ENCODE measurements around the gene SIK2.

The SIK2 gene

DNA sequence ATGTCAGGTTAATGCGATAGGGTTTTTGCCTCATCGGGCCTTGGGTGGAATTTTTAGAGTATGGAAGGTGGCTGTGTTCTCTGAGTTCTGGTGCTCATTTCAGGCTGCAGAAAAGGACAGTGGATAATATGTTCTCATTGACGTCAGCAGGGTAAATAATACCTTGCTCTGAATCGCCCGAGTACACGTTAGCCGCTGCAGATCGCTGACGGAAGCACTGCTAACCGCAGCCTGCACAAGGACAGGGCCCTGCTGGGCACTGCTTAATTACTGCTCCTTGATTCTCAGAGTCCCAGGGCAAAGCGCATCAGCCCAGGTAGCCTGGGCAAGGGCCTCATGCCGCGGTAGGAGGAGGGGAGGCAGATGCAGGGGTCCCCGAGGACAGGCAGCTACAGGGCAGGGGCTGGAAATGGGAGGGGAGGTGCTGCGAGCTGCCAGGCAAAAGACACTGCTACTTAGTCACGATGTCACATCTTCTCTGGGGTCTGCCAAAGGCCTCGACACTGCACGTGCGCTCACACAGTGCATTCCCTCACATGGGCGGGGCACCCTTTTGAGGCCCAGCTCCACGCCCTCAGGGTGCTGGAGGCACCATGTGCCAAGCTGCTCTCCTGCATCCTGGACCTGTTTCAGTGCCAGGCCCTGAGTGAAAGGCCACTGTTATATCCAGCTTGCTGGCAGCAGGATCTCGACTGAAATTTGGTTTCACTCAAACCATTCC lies 128.8 kb downstream of the SIK2 start:
- no peak for DNase-seq (ENCODE audit: low read depth)

DNA sequence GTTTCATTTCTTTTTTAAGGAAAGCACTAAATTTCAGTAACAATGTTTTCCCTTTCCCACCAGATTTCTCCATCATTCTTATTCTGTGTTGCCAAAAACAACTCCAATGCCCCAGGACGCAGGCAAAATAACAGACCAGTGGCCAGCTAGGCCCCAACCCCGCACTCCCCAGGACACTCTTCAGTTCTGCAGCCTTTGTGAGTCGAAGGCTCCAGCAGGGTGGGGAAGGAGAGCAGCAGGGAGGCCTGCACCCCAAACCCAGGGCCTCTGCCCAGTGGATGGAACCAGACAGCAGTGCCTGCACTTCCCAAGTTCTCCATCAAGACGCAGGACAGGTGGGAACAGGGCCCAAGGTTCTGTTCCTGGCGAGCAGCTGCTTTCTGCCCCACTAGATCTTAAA lies 129.6 kb downstream of the SIK2 start:
- no peak for DNase-seq (ENCODE audit: low read depth)

DNA sequence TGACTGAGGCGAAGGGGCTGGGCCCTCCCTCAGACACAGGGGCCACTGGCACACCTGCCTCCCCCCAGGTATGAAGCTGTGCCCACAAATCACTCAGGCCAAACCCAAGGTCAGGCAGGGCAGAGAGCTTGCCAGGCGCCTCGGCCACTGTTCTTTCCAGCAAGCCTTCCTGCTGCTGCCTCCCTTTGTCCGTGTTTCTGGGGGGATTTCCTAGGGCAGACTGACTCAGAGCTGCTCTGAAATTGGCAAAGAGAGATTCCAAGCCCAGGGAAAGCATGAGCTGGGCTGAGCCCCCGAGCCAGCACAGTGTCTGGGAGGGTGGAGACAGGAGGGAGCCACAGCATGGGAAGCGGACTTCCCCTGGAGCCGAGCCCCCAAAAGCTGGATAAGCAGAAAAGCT lies 130.8 kb downstream of the SIK2 start:
- no peak for DNase-seq (ENCODE audit: low read depth)

DNA sequence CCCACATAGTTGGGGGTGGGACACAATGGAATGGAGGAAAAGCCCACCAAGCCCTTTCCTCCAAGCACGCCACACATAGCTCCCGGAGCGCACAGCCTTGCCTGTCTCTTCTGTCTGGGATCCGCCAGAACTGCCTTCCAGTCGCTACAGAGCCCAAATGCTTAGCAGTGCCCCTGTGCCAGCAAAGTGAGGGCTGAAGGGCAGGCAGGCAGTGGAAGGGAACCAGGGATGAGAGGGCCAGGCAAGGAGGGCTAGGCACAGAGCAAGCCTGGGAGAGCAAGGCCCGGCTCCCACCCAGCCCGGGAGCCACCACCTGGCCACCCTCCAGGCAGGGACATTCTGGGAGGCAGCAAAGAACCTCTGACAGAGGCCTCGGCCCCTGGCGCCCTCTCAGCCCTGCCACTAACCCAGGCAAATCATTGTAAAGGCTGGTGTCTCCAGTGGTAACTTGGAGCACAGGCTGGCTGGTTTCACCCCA lies 131.4 kb downstream of the SIK2 start:
- DNase-seq (ENCODE audit: low read depth): no peak

DNA sequence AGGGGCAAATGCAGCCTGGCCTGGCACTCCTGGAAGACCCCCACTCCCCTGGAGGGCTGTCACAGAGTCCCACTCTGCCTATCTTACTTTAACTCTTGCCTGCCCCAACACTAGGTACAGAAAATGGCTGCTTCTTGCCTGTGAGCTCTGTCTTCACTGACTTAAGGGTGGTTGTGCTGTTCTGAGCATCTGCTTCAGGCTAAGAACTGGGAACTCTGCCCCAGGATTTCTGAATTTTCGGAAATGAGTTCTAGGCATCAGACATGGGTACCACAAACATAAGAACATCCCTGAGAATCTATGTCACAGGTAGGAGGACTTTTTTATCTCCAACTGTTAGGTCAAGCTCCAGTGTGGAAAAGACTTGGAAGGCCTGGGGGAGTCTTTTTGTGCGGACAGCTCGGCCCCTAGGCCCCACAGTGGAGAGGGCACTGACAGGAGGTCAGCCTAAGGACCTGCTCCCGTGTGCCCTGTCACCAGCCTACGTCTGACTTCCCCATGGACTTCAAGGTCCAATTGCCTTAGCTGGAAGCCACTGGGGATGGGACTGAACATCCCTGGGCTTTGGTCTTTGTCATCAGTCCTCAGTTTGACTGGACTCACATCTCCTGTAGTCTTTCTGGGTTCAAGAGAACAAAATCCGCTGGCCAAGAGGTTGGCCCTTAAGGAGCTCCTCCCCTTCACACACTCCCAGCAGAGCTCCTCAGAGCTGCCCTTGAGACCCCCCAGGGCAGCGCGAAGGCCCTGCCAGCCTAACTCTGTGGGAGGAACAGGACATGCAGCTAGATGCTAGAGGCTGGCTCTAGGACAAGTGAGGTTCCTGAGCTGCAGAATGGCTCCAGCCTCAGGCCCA lies 132.1 kb downstream of the SIK2 start:
- DNase-seq (ENCODE audit: low read depth): no peak

DNA sequence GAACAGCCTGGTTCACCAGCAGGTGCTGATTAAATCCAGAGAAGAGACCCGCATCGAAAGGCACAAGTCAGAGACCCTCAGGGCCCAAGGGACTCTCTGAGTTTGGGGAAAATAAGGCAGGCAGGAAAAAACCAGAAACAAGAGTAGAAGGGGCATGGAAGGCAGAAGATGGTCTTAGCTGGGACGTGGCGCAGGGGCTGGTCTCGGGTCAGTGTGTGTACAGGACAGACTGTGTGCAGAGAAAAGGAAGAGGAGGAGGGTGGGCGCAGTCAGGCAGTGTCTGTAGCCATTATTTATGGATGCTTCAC lies 132.7 kb downstream of the SIK2 start:
- no peak for DNase-seq (ENCODE audit: low read depth)

DNA sequence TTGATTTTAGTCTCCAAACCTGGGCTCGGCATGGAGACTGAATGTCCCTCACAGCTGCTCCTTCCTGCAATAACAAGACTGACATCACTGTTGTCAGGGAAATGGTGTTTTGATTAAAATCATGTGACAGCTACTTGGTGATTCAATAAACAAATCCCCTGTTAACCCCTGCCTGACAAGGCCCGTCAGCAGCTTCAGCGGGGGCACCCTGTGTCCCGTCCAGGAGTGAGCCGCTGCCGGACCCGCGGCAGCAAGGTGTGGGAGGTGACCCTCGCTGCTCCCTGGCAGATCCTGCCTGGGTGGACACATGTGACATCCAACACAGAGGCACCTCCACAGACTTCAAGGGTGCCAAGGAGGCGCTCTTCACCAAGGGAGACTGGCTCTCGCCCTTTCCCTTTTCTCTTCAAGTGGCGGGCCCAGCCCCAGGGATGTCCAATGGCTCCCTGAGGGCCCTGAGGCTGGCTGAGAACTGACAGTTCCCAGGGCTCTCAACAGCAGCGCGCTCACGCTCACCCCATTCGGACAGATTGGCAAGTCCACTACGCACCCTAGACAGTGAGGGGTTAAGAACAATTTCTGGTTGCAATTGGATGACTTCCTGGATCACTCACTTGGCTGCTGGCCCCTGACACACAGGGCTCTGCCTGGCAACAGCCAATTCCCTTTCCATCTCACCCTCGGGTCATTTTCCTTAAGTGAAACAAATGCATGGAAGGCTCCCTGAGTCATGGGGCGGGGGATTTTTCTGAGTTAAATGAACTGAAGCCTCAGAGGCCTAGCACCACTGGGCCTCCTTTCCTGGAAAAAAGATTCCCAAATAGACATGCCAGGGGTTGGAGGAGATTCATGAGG lies 133.2 kb downstream of the SIK2 start:
- no peak for DNase-seq (ENCODE audit: low read depth)

DNA sequence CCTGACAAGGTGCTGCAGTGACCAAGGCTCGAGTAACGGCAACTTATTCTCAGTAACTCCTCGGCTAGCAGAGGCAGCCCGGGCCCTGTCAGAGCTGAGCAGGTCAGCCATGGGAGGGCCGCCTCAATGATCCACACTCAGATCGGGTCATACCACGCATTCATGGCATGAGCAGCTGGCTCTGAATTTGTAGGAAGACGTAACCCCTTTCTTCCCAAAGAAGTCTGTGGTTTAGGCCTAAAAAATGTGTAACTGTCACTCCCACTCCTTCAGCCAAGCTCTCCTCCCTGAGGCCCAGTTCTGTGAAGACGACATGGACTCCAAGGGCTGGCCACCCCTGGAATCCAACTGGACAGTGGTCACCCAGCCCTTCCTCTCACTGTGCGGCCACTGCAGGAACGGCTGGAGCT lies 133.9 kb downstream of the SIK2 start:
- DNase-seq (ENCODE audit: low read depth): no peak

DNA sequence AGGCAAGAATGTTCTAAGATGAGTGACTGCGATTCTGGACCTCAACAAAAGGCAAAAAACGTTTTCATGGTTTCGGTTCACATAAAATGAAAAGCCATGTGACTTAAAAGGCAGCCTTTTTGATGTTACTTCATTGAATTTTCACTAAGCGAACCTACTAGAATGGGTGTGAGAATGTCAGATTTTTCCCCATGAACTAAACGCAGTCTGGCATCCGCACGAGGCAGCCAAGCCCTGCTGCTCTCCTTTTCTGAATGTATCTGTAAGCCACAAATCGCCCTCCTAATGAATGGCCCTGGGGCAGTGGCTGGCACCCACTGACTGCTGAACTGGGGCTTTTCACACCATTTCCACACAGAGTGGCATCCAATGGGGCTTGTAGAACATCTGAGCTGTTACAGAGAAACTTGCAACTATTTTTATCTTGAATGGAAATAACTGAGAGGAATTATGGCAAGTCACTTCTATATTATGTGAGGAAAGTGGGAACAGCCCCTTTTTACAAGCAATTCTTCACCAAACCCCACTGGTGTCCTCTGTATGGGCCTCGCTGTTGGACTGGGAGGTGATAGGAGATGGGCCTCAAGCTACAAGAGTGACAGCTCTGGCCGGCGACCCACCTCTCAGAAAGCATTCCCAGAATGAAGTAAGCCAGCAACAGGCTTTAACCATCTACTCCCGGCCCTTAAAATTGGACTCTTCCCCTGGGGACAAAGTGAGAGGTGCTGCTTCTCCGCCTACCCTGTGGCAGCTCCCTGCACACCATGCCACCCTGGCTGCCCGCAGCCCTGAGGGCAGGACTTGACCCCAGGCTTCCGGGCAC lies 134.6 kb downstream of the SIK2 start:
- DNase-seq (ENCODE audit: low read depth): no peak

DNA sequence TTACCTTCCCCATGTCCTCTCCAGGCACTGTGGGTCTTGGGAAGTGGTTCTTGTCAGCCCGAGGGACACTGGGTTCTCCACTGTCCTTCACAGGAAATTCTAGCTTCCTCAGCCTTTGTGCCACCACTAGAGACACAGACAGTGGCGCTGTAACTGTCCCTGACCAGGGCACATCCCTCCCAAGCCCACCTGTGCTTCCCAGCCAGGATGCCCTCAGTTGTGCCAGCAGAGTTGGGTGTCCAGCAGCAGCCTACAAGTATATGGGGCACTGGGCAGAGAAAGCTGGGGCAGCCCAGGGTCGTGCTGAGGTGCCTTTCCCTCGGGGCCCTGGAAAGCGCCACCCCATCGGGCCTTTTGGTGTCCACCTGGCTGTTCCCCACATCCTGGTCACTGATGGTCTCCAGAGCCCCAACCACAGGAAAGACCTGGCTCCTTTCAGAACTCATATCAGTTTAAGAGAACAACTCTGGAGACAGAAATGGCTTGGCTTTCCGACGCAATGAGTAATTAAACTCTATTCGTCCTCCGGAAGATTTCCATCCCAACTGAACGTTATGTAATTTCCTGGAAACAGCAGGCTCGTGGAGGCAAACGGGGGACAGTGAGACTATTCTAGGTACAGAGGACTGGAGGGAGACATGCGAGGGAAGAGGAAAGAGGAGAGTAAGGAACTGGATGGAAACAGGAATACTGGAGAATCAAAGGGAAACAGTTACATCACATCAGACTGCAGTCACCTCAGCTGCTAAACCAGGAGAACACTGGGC lies 135.4 kb downstream of the SIK2 start:
- DNase-seq (ENCODE audit: low read depth): no peak

DNA sequence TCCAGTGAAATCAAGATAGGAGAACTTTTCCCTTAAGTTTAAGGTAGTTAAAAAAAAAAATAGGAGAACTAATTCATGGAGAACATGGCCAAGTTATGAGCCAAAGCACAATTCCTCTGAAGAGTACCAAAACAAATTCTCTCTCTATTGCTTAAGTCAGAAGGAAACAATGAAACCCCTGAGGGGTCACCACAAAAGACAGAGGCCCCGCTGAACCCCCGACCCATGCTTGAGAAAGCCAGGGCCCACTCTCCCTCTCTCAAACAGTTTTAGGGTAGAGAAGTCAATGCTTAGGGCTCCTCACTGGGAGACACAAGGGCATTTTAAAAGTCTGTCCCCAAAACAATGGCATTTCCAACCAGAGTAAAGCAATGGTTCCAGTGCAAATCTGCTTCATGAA lies 137.1 kb downstream of the SIK2 start:
- no peak for DNase-seq (ENCODE audit: low read depth)

DNA sequence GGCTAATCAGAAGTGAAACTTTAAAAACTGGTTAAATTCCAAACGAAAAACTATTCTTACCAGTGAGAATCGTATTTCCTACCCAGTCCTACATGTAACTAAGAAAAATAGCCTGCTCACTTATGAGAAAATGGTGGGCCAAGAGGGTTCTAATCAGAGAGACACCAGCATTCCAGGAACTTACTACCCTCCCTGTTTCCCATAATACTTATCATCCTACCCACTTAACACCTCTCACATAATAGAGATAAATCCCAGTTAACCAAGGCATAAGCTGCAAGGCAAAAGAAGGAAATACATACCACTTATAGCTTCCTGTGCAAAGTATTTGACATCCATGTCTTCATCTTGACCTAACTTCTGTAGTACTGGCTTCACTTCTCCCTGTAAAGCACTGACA lies 139.5 kb downstream of the SIK2 start:
- DNase-seq (ENCODE audit: low read depth): no peak

DNA sequence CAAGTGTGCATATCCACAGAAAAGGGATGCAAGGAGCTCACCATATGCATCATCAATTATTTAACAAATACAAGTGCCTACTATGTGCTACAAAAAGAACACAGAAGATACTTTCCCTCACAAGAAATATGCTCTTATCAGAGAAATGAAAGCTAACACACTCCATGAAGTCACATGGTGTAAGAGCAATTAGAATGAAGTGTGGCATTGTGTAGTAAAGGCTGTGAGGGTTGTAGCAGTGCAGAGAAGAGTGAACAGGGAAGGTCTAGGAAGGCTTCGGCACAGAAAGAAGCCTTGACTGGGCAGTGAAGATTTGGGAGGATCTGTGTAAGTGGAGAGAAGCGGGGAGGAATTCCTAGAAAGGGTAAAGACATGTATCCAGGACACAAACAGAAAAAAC lies 141.5 kb downstream of the SIK2 start:
- no peak for DNase-seq (ENCODE audit: low read depth)

DNA sequence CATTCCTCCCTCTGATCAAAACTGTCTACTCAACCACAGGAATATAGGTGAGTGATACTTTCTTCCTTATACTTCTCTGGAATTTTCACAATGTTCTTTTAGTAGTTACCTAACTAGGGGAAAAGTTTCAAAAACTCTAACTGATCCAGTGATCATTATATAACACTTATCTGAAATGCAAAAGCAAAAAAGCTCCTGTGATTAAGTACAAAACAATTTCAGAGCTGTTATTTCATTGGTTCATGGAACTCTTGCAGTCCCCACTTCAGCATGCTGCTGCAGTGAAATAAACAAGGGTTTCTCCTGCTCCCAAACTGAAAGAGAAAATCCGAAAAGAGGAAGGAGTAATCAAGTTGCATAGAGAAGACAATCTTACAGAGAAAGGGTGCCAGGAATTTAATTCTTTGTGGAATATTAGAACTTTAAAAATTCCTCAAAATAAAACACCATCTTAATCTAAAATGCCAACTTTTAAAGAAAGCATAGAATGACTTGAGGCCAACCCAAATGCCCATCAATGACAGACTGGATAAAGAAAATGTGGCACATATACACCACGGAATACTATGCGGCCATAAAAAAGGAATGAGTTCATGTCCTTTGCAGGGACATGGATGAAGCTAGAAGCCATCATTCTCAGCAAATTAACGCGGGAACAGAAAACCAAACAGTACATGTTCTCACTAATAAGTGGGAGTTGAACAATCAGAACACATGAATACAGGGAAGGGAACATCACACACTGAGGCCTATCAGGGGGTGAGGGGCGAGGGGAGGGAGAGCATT lies 143.7 kb downstream of the SIK2 start:
- no peak for DNase-seq (ENCODE audit: low read depth)

DNA sequence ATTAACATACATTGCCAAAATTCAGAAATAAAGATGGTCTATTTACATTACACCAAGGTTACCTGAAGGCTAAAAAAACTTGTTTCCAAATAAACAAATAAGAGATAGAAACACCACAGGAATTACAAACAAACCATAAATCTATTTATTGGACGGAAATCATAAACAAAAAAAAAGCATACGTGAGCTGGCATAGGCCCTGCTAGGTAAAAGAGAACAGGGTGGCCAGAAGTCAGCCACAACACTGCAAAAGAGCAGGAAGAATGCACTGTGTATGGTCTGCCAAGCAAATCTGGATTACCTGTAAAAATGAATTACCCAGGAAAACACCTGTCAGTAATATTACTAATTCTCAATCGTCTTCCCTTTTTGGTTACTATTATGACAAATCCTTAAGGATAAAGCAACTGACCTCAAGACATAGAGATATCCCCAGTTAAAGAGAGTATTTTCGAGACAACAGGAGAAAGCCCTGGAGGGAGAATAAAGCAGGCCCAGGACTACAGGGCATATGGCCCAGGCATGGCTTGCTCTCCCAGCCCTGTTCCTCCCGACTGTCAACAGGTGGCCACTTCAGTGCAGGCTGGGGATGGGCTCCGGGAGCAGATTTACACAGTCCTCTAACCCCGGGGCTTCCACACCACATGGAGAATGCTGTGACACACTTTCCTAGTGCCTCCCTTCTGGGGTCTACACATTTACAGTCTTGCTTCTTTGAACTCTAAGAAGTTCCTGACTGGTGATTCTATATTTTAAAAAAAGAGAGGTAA lies 146.0 kb downstream of the SIK2 start:
- DNase-seq (ENCODE audit: low read depth): no peak

DNA sequence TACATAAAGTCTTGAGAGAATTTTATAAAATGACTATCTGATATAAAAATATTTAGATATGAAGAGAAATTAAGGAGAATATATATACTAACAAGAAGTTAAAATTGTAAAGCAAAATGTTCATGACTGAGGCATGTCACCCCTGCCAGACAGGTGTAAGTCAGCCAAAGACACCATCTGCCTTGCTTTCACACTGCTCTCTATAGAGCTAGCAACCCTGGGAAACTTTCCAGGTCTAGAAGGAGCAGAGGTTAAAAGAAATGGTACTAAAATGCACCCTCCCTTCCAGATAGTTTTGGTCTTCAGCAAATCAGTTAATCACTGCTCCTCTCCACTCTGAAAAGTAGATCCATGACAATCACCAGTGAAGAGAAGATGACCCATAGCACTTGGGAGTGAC lies 147.4 kb downstream of the SIK2 start:
- no peak for DNase-seq (ENCODE audit: low read depth)

DNA sequence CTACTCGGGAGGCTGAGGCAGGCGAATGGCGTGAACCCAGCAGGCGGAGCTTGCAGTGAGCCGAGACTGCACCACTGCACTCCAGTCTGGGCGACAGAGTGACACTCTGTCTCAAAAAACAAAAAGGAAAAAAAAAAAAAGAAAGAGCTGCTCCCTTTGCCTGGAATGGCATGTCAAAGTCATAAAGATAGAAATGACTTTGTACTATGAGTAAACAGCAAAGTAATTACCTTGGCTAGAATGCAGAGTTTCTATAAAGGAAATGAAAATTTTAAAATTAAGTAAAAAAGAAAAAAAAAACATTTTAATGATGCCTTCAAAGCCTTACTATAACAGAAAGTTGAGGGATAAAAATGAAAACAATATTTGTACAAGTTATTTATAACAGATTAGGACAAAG lies 153.8 kb downstream of the SIK2 start:
- no peak for DNase-seq (ENCODE audit: low read depth)

DNA sequence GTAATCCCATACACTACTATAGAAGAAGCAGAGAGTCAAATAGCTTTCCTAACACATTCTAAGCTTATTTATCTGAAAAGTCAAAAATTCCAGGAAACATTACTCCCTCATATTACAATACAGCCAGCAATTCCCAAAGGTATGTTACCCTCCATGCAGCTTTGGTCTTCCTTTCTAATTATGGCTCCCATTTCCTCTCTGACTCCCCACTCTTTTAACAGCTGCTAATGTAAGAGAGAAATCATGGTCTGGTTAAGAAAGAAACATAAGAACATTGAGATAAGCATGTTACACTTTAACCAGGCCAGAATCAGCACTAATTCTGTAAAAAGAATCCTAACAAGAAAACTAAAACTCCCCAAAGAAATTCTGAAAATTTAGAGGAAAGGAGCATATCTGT lies 157.1 kb downstream of the SIK2 start:
- no peak for DNase-seq (ENCODE audit: low read depth)

DNA sequence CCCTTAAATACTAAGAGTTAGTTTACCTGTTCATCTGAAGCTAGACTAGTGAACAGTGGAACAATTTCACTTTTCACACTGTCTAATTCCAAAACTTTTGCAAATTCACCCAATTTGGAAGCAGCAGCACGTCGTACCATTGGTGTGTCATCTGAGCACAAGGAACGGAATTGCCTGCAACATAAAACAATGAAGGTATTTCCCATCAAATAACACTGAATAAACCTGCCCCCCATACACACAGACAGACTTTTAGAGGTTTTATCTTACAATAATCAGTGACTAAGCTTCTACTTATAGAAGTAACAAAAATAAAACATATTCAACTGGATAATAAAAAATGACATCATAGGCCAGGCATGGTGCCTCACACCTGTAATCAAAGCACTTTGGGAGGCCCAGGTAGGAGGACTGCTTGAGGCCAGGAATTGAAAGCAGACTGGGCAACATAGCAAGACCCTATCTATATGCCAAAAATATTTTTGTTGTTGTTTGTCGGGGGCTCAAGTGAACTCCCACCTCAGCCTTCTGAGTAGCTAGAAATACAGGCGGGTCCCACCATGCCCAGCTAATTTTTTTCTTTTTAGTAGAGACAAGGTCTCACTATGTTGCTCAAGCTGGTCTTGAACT lies 157.6 kb downstream of the SIK2 start:
- DNase-seq (ENCODE audit: low read depth): no peak

All from stimulated activated CD8-positive, alpha-beta memory T cell treated with anti-CD3 and anti-CD28 coated beads, Interleukin-4, amount 100 ng/mL, for 24 hours (primary cell).